GM18507 (cell line): Measurements from ENCODE around the gene FFAR3.

Experiments used
- DNase-seq: peaks from one replicate; pipeline ENCODE4 v3.0.0; 2011; ENCODE audit warnings: low read depth; ENCODE audit not compliant: insufficient read length; ENCODE audit errors: extremely low spot score
- FAIRE-seq: peaks from 2 replicates; lab custom pipeline; 2011; peaks lifted over from hg19 to GRCh38; lab: Jason Lieb, UNC

FFAR3 gene

GRCh38 chr19:35357867-35358573, at the start of gene FFAR3:
FFAR3 (plus strand) TSS chr19:35358460; CDS start chr19:35358891, 431 bp downstream.
- DNase-seq, result no peak
- FAIRE-seq, result no peak

- FAIRE-seq, result no peak
These were observed 49.4 kb upstream of the FFAR3 start for GRCh38 chr19:35308910-35309309.

GRCh38 chr19:35309481-35310279, 48.6 kb upstream of the FFAR3 start:
- no peak for FAIRE-seq
- DNase-seq, result no peak

More at GRCh38 chr19:35308910-35309309, 49.4 kb upstream of the FFAR3 start:
- no peak for DNase-seq

GRCh38 chr19:35310331-35310730, 47.9 kb upstream of the FFAR3 start:
- DNase-seq (no peak), FAIRE-seq (no peak)

- FAIRE-seq, result no peak
- DNase-seq, result no peak
These were observed 47.3 kb upstream of the FFAR3 start for GRCh38 chr19:35310811-35311465.

GRCh38 chr19:35311901-35312665, 46.2 kb upstream of the FFAR3 start:
- no peak for DNase-seq
- no peak for FAIRE-seq

GRCh38 chr19:35313587-35313986, 44.7 kb upstream of the FFAR3 start:
- FAIRE-seq (no peak), DNase-seq (no peak)

GRCh38 chr19:35314031-35314430, 44.2 kb upstream of the FFAR3 start:
- no peak for DNase-seq
- FAIRE-seq, result no peak

GRCh38 chr19:35314858-35315470, 43.3 kb upstream of the FFAR3 start:
- DNase-seq (no peak), FAIRE-seq (no peak)

- no peak for FAIRE-seq
- DNase-seq, result no peak
These were observed 42.4 kb upstream of the FFAR3 start for GRCh38 chr19:35315883-35316282.

- DNase-seq (no peak), FAIRE-seq (no peak)
These were observed 41.7 kb upstream of the FFAR3 start for GRCh38 chr19:35316560-35316959.

- FAIRE-seq (no peak), DNase-seq (no peak)
These were observed 40.7 kb upstream of the FFAR3 start for GRCh38 chr19:35317464-35318043.

- peak; percentile 9 for FAIRE-seq
These were observed 39.4 kb upstream of the FFAR3 start for GRCh38 chr19:35318679-35319448.

GRCh38 chr19:35320065-35320713, 38.1 kb upstream of the FFAR3 start:
- FAIRE-seq (peak; percentile 9), DNase-seq (no peak)

More at GRCh38 chr19:35318679-35319448, 39.4 kb upstream of the FFAR3 start:
- no peak for DNase-seq

GRCh38 chr19:35321291-35321690, 37.0 kb upstream of the FFAR3 start:
- FAIRE-seq, result no peak

GRCh38 chr19:35322014-35322413, 36.2 kb upstream of the FFAR3 start:
- FAIRE-seq, result no peak

More at GRCh38 chr19:35321291-35321690, 37.0 kb upstream of the FFAR3 start:
- DNase-seq, result no peak

GRCh38 chr19:35327642-35328041, 30.6 kb upstream of the FFAR3 start:
- peak; percentile 76 for FAIRE-seq
- no peak for DNase-seq

More at GRCh38 chr19:35322014-35322413, 36.2 kb upstream of the FFAR3 start:
- no peak for DNase-seq
